GM23338 (cell line): Measurements from ENCODE around the gene AP1G2. TPM values are rescaled to one million over a fixed set of nuclear protein-coding genes. Genes with fewer than 3 reads are reported as not detected.

Experiments
- CTCF ChIP-seq, 2 experiments: fragments of 200-600 bp in 1 of 2; sonication (generic) in 1 of 2; conservative IDR thresholded peaks; 2 replicates each; pipeline versions ENCODE4 v1.5.1 to v1.6.1; 2016 to 2017; ENCODE audit warnings: antibody characterized with exemption in 2 of 2, low read depth in 2 of 2, mild to moderate bottlenecking in 2 of 2, moderate library complexity in 1 of 2
- ETS1 ChIP-seq: IDR thresholded peaks from 2 replicates; pipeline ENCODE4 v1.6.1; 2016; ENCODE audit warnings: antibody characterized with exemption
- JUNB ChIP-seq: IDR thresholded peaks from one replicate; pipeline ENCODE4 v1.6.1; 2016; ENCODE audit warnings: antibody characterized with exemption; ENCODE audit not compliant: unreplicated experiment
- NANOG ChIP-seq: IDR thresholded peaks from 2 replicates; pipeline ENCODE4 v1.6.1; 2016; ENCODE audit warnings: antibody characterized with exemption, borderline replicate concordance
- POLR2AphosphoS5 ChIP-seq: IDR thresholded peaks from 2 replicates; pipeline ENCODE4 v1.6.1; 2016; ENCODE audit warnings: antibody characterized with exemption, low read depth
- STAT1 ChIP-seq: IDR thresholded peaks from one replicate; pipeline ENCODE4 v1.6.1; 2016; ENCODE audit warnings: antibody characterized with exemption; ENCODE audit not compliant: unreplicated experiment
- ZNF114 ChIP-seq: fragments of 250-450 bp; sonication (Bioruptor Pico); IDR thresholded peaks from 2 replicates; pipeline ENCODE4 v1.5.0; 2020; ENCODE audit warnings: mild to moderate bottlenecking, moderate library complexity
- ZNF331 ChIP-seq: fragments of 250-450 bp; sonication (Bioruptor Pico); IDR thresholded peaks from 2 replicates; pipeline ENCODE4 v1.5.0; 2020; ENCODE audit warnings: low read depth, mild to moderate bottlenecking, moderate library complexity
- ZNF462 ChIP-seq: fragments of 250-450 bp; sonication (Bioruptor Pico); IDR thresholded peaks from 2 replicates; pipeline ENCODE4 v1.5.0; 2020; ENCODE audit warnings: mild to moderate bottlenecking, moderate library complexity
- polyA plus RNA-seq: library from polyadenylated mRNA; unstranded; fragments of >200 nt; fragmentation: Nextera tagmentation; extraction: Ambion mirVana; gene quantifications from 2 replicates; pipeline ENCODE4 v1.2.1, GENCODE V29; 2016
- total RNA-seq: library from RNA; depleted of rRNA; stranded (reverse); fragments of >200 nt; shearing (Covaris generic); gene quantifications from 2 replicates; pipeline ENCODE4 v1.2.3, GENCODE V29; 2014

The AP1G2 gene
- total and polyA plus RNA-seq, 2 experiments from 2014 or later: 55.3 to 63.5 TPM

DNA sequence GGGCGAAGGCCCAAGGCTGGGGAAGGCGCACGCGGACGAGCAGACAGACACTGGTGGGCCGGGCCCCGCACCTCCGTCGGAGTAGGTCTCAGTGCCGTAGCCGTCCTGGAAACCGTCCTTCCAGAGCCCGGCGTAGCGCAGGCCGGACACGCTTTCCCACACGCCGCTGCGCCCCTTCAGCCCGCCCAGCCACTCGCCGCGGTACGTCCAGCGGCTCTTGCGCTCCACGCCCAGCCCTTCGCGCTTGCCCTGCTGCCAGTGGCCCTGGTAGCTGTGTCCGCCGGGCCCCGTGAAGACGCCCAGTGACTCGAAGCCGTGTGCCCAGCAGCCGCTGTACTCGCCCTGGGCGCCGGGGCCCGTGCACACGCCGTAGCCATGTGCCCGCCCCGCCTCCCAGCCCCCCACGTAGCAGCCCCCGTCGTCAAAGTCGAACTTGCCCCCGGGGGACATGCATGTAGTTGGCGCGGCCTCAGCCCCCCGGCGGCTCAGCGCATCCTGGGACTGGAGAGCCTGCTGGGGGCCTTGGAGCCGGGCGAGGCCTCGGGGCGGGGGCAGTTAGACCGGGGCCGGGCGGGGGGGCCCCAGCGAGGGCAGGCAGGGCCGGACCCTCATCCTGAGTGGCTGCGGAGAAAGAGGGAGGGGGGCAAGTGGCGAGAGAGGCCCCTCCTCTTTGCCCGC, 9.6 kb upstream of the AP1G2 start (continued):
- TF ChIP-seq ZNF462 (CRISPR knock-in tag) (no peak), CTCF (conservative IDR thresholded peaks at IDR 0.05; ENCODE audit: low read depth in 2 of 2) (no peak), ZNF114 (CRISPR knock-in tag) (no peak), ETS1 (no peak), STAT1 (no peak), JUNB (no peak), ZNF331 (CRISPR knock-in tag) (no peak), POLR2AphosphoS5 (no peak; the same call in 1 of the 2 replicates), NANOG (no peak)
